ENCODE results near the gene ZNF225. TPM values are rescaled to one million over a fixed set of nuclear protein-coding genes. Genes with fewer than 3 reads are reported as not detected.
A peak's percentile ranks its signal among the peaks of the same experiment; 100 is the strongest.

The ZNF225 gene
- total and polyA plus RNA-seq, 2 of the 4 experiments (the other 2 are of a cell fraction), result 1.5 to 5.7 TPM

- peak; percentile 81 for TF ChIP-seq RCOR1 (IDR thresholded peaks at IDR 0.05; ENCODE audit: insufficient replicate concordance, low read length)
- no peak for TF ChIP-seq NFE2L2 (IDR thresholded peaks at IDR 0.05; ENCODE audit: low read depth, low read length)
Measured at GRCh38 chr19:44141191-44142058, 28.2 kb downstream of the ZNF225 start, which contains the start of gene ZNF234 (continued).

GRCh38 chr19:44142059-44142433, 28.8 kb downstream of the ZNF225 start:
- Histone ChIP-seq H3K27me3 (ENCODE audit: control insufficient read depth, insufficient read depth, low read length) (no peaks in the 10 kb centered on the region), H4K5ac (ENCODE audit: low read depth, low read length) (peak overlapping the region; percentile 65; the same call in 1 of the 2 replicates), H2BK20ac (ENCODE audit: low read depth, low read length) (no peak overlapping the region), H3K4me1 (ENCODE audit: control insufficient read depth, insufficient read depth, low read length) (no peaks in the 10 kb centered on the region), H3K18ac (ENCODE audit: low read depth, low read length) (no peak overlapping the region), H3K79me1 (ENCODE audit: low read depth in 1 of 2, low read length in 2 of 2) (peaks cover 8 to 26% of the 10 kb centered on the region in 2 experiments; a peak in 3 of 4 replicates), H3K4ac (ENCODE audit: low read depth, low read length) (peak overlapping the region; percentile 80), H4K8ac (ENCODE audit: low read depth in 2 of 2, low read length in 2 of 2) (peak overlapping the region; percentile 81 to 93; a peak in 2 of 4 replicates), H2BK5ac (ENCODE audit: low read depth, low read length, poor library complexity, severe bottlenecking) (peak overlapping the region; percentile 62), H4K91ac (ENCODE audit: insufficient read depth, low read depth, low read length) (peak overlapping the region; percentile 60; the same call in 1 of the 2 replicates), H2BK120ac (ENCODE audit: low read depth, low read length) (no peak overlapping the region), H3K36me3 (ENCODE audit: control insufficient read depth, insufficient read depth, low read length) (peaks cover 6% of the 10 kb centered on the region), H3K23ac (ENCODE audit: low read depth, low read length) (peak overlapping the region; percentile 86; the same call in 1 of the 2 replicates), H2AFZ (replicated peaks; ENCODE audit: low read length, poor library complexity) (peak overlapping the region; percentile 97), H3K4me3 (ENCODE audit: insufficient read depth, low read depth, low read length) (peak overlapping the region; percentile 67), H2BK15ac (ENCODE audit: low read depth, low read length) (no peak overlapping the region), H4K20me1 (ENCODE audit: insufficient read depth, low read length) (no peaks in the 10 kb centered on the region), H2AK9ac (replicated peaks; ENCODE audit: low read depth, low read length, poor library complexity) (peak overlapping the region; percentile 86), H3K9me1 (ENCODE audit: insufficient read depth, low read length) (no peaks in the 10 kb centered on the region), H3K9me3 (ENCODE audit: control insufficient read depth, insufficient read depth, low read length) (no peaks in the 10 kb centered on the region), H3K4me2 (ENCODE audit: low read depth, low read length) (peak overlapping the region; percentile 93), H3K9ac (ENCODE audit: low read depth, low read length) (peak overlapping the region; percentile 90), H2AK5ac (ENCODE audit: low read depth, low read length) (peak overlapping the region; percentile 36), H3K27ac (ENCODE audit: insufficient read depth, low read length) (peak overlapping the region; percentile 93), H3K56ac (ENCODE audit: extremely low read depth, insufficient read depth, low read length) (peak overlapping the region; percentile 40), H3K14ac (replicated peaks; ENCODE audit: low read depth, low read length) (peak overlapping the region; percentile 79)
- intact Hi-C loops (cut with micrococcal nuclease) (no loop called here), dilution Hi-C loops (cut with HindIII; ENCODE audit: low sequenced_read_pairs, unreplicated experiment) (no loop called here), in situ Hi-C loops (cut with MboI; ENCODE audit: low sequenced_read_pairs) (no loop called here)
- ChIA-PET POLR2A (ENCODE audit: unreplicated experiment) (no interaction called here), CTCF (interaction anchor here (0.7 kb wide), 1 partner anchor 11 kb away, joined by 3 read pairs; no protein-coding TSS in a partner anchor)
- BruUV-seq (replicated peaks), result no TSS peak
- TF ChIP-seq ELK1 (IDR thresholded peaks at IDR 0.05; ENCODE audit: borderline replicate concordance, low read depth, low read length) (no peak), MXI1 (IDR thresholded peaks at IDR 0.05; ENCODE audit: borderline replicate concordance, low read depth, low read length) (0 out of 2 replicates have a peak, but pooled peaks have one; percentile 12), BHLHE40 (IDR thresholded peaks at IDR 0.05; ENCODE audit: low read depth, low read length) (0 out of 2 replicates have a peak, but pooled peaks have one; percentile 5)
- DNase-seq (peak; percentile 42), ATAC-seq (ENCODE audit: low read depth) (peak; percentile 10)
- 0% methylated on average over 5 of the region's 13 CpGs; no CpG with 5 or more reads in 1 of the 2 experiments for WGBS, 2 experiments (ENCODE audit: extremely low coverage in 2 of 2, insufficient read length in 1 of 2)
